Left hindlimb (tissue), 1 donor: ENCODE results near the gene MTMR1.

Source experiments
- DNase-seq: peaks from one replicate; pipeline ENCODE4 v3.0.0-alpha.2; 2018

MTMR1 gene

GRCh38 chrX:150697641-150698040 is 4.4 kb downstream of the MTMR1 start:
- no peak for DNase-seq

GRCh38 chrX:150698981-150699380 is 5.8 kb downstream of the MTMR1 start:
- DNase-seq, result no peak

GRCh38 chrX:150700107-150700506 is 6.9 kb downstream of the MTMR1 start:
- no peak for DNase-seq

GRCh38 chrX:150701377-150701776 is 8.2 kb downstream of the MTMR1 start:
- DNase-seq, result no peak

- DNase-seq, result no peak
Measured at GRCh38 chrX:150702966-150703694, 9.9 kb downstream of the MTMR1 start.

- no peak for DNase-seq
Measured at GRCh38 chrX:150703695-150703974, 10.4 kb downstream of the MTMR1 start.

- no peak for DNase-seq
Measured at GRCh38 chrX:150704030-150704613, 10.9 kb downstream of the MTMR1 start.

- no peak for DNase-seq
Measured at GRCh38 chrX:150712619-150713018, 19.4 kb downstream of the MTMR1 start.

GRCh38 chrX:150715184-150715583 is 22.0 kb downstream of the MTMR1 start:
- DNase-seq, result no peak

GRCh38 chrX:150719621-150720020 is 26.4 kb downstream of the MTMR1 start:
- DNase-seq, result no peak

GRCh38 chrX:150729956-150730355 is 36.8 kb downstream of the MTMR1 start:
- DNase-seq, result no peak

- no peak for DNase-seq
Measured at GRCh38 chrX:150730719-150731118, 37.5 kb downstream of the MTMR1 start.

- no peak for DNase-seq
Measured at GRCh38 chrX:150731795-150732194, 38.6 kb downstream of the MTMR1 start.

GRCh38 chrX:150736475-150736874 is 43.3 kb downstream of the MTMR1 start:
- no peak for DNase-seq

GRCh38 chrX:150752124-150752523 is 58.9 kb downstream of the MTMR1 start:
- no peak for DNase-seq

GRCh38 chrX:150753357-150753756 is 60.2 kb downstream of the MTMR1 start:
- no peak for DNase-seq

GRCh38 chrX:150753968-150754367 is 60.8 kb downstream of the MTMR1 start:
- DNase-seq, result no peak

GRCh38 chrX:150757371-150757770 is 64.2 kb downstream of the MTMR1 start:
- DNase-seq, result no peak

GRCh38 chrX:150759568-150760416 is 66.6 kb downstream of the MTMR1 start:
- DNase-seq, result no peak

- no peak for DNase-seq
Measured at GRCh38 chrX:150761176-150761818, 68.1 kb downstream of the MTMR1 start.

- DNase-seq, result no peak
Measured at GRCh38 chrX:150761819-150762216, 68.6 kb downstream of the MTMR1 start.

- no peak for DNase-seq
Measured at GRCh38 chrX:150762258-150763165, 69.3 kb downstream of the MTMR1 start.
